ENCODE data around the gene SERPINA4. TPM values are rescaled to one million over a fixed set of nuclear protein-coding genes. Genes with fewer than 3 reads are reported as not detected.

The SERPINA4 gene
- total and polyA plus RNA-seq, 2 donors (not counting 3 experiments of a cell fraction or from before 2014, with no cell fraction given), result not detected

GRCh38 chr14:94561656-94562010 is 391 bp downstream of the SERPINA4 start:
- Histone ChIP-seq H3K9me1 (replicated peaks; ENCODE audit: control insufficient read depth, extremely low read depth, insufficient read depth, low read length) (no peaks in the 10 kb centered on the region), H3K4me3 (replicated peaks in 1 of 3; ENCODE audit: insufficient read depth in 1 of 3, low read depth in 1 of 3, low read length in 3 of 3) (no peak overlapping the region), H4K20me1 (replicated peaks; ENCODE audit: control insufficient read depth, extremely low read depth, insufficient read depth, low read length) (no peaks in the 10 kb centered on the region), H3K9me3 (replicated peaks; ENCODE audit: control insufficient read depth, insufficient read depth, low read length) (no peaks in the 10 kb centered on the region), H3K79me2 (ENCODE audit: control insufficient read depth, insufficient read depth, low read length) (no peaks in the 10 kb centered on the region), H3K27me3 (ENCODE audit: control insufficient read depth in 2 of 2, insufficient read depth in 2 of 2, low read length in 2 of 2) (no peaks in the 10 kb centered on the region), H3K9ac (replicated peaks; ENCODE audit: extremely low read depth, insufficient read depth, low read length) (no peak overlapping the region), H3K4me2 (ENCODE audit: insufficient read depth, low read length) (no peak overlapping the region), H3K36me3 (ENCODE audit: control insufficient read depth in 2 of 2, extremely low read depth in 1 of 2, insufficient read depth in 2 of 2, low read length in 2 of 2) (no peaks in the 10 kb centered on the region), H2AFZ (ENCODE audit: low read depth, low read length) (no peak overlapping the region), H3K27ac (ENCODE audit: insufficient read depth, low read depth, low read length) (no peak overlapping the region), H3K4me1 (ENCODE audit: control insufficient read depth, extremely low read depth, insufficient read depth, low read length) (no peaks in the 10 kb centered on the region)
- DNase-seq (ENCODE audit: low read depth, low spot score), result no peak
- FAIRE-seq, result no peak
- TF ChIP-seq GATA2 (IDR thresholded peaks at IDR 0.05; ENCODE audit: insufficient read depth, insufficient read length, low read depth, low read length) (no peak), POLR2A (IDR thresholded peaks at IDR 0.05; ENCODE audit: low read depth, low read length) (no peak), MAX (IDR thresholded peaks at IDR 0.05; ENCODE audit: insufficient read depth, insufficient read length) (no peak), POLR2AphosphoS5 (IDR thresholded peaks at IDR 0.05; ENCODE audit: insufficient read depth, low read depth, low read length) (no peak), FOS (IDR thresholded peaks at IDR 0.05; ENCODE audit: borderline replicate concordance, insufficient read depth, low read length) (no peak), JUN (IDR thresholded peaks at IDR 0.05; ENCODE audit: borderline replicate concordance, insufficient read depth, insufficient read length, low read depth) (no peak), MYC (IDR thresholded peaks at IDR 0.05; ENCODE audit: low read depth, low read length) (no peak), EZH2 (IDR thresholded peaks at IDR 0.05; ENCODE audit: borderline replicate concordance, low read depth, low read length, severe bottlenecking) (no peak)
- POLR2A ChIA-PET, result no interaction called here
- CTCF ChIA-PET, result interaction anchor here (1.3 to 1.5 kb wide), 2 partner anchors 13 to 20 kb away, joined by 3 to 7 read pairs; partner anchors contain the start of gene SERPINA5
- intact Hi-C loops (cut with micrococcal nuclease) (no loop called here), dilution Hi-C loops (cut with MboI; ENCODE audit: extremely low pct_ligation_motif_present, low sequenced_read_pairs) (no loop called here)
- BruUV-seq (replicated peaks), result no TSS peak

GRCh38 chr14:94562022-94562421 is 780 bp downstream of the SERPINA4 start:
- dilution Hi-C loops (cut with MboI; ENCODE audit: extremely low pct_ligation_motif_present, low sequenced_read_pairs), result no loop called here
- BruUV-seq (replicated peaks), result no TSS peak
- no peaks in the 10 kb centered on the region for H3K4me1 ChIP-seq (ENCODE audit: control insufficient read depth, extremely low read depth, insufficient read depth, low read length)
- CTCF ChIA-PET, result interaction anchor here (1.3 to 1.5 kb wide), 2 partner anchors 14 to 19 kb away, joined by 3 to 7 read pairs; partner anchors contain the start of gene SERPINA5
- H3K4me2 ChIP-seq (ENCODE audit: insufficient read depth, low read length), result no peak overlapping the region
- no peaks in the 10 kb centered on the region for H3K79me2 ChIP-seq (ENCODE audit: control insufficient read depth, insufficient read depth, low read length)
- H3K9ac ChIP-seq (replicated peaks; ENCODE audit: extremely low read depth, insufficient read depth, low read length), result no peak overlapping the region
- no peaks in the 10 kb centered on the region for H3K27me3 ChIP-seq (ENCODE audit: control insufficient read depth in 2 of 2, insufficient read depth in 2 of 2, low read length in 2 of 2)
- H3K4me3 ChIP-seq (replicated peaks in 1 of 3; ENCODE audit: insufficient read depth in 1 of 3, low read depth in 1 of 3, low read length in 3 of 3), result no peak overlapping the region
- TF ChIP-seq EZH2 (IDR thresholded peaks at IDR 0.05; ENCODE audit: borderline replicate concordance, low read depth, low read length, severe bottlenecking) (no peak), FOS (IDR thresholded peaks at IDR 0.05; ENCODE audit: borderline replicate concordance, insufficient read depth, low read length) (no peak), POLR2AphosphoS5 (IDR thresholded peaks at IDR 0.05; ENCODE audit: insufficient read depth, low read depth, low read length) (no peak), GATA2 (IDR thresholded peaks at IDR 0.05; ENCODE audit: insufficient read depth, insufficient read length, low read depth, low read length) (no peak), JUN (IDR thresholded peaks at IDR 0.05; ENCODE audit: borderline replicate concordance, insufficient read depth, insufficient read length, low read depth) (no peak), MAX (IDR thresholded peaks at IDR 0.05; ENCODE audit: insufficient read depth, insufficient read length) (no peak), MYC (IDR thresholded peaks at IDR 0.05; ENCODE audit: low read depth, low read length) (no peak), POLR2A (IDR thresholded peaks at IDR 0.05; ENCODE audit: low read depth, low read length) (no peak), CTCF (IDR thresholded peaks at IDR 0.05; ENCODE audit: extremely low read depth in 1 of 2, insufficient read depth in 1 of 2, low read depth in 1 of 2, low read length in 2 of 2) (no peak)
- no peaks in the 10 kb centered on the region for H3K9me1 ChIP-seq (replicated peaks; ENCODE audit: control insufficient read depth, extremely low read depth, insufficient read depth, low read length)
- H3K36me3 ChIP-seq (ENCODE audit: control insufficient read depth in 2 of 2, extremely low read depth in 1 of 2, insufficient read depth in 2 of 2, low read length in 2 of 2), result no peaks in the 10 kb centered on the region
- DNase-seq (ENCODE audit: low read depth, low spot score), result no peak
- H3K9me3 ChIP-seq (replicated peaks; ENCODE audit: control insufficient read depth, insufficient read depth, low read length), result no peaks in the 10 kb centered on the region
- no peak overlapping the region for H3K27ac ChIP-seq (ENCODE audit: insufficient read depth, low read depth, low read length)
- POLR2A ChIA-PET, result no interaction called here
- no peak overlapping the region for H2AFZ ChIP-seq (ENCODE audit: low read depth, low read length)
- no peaks in the 10 kb centered on the region for H4K20me1 ChIP-seq (replicated peaks; ENCODE audit: control insufficient read depth, extremely low read depth, insufficient read depth, low read length)
- no peak for FAIRE-seq
- intact Hi-C loops (cut with micrococcal nuclease), result no loop called here

Measured in endothelial cell of umbilical vein (primary cell).